ENCODE measurements around the gene HNMT.

Gene HNMT

DNA sequence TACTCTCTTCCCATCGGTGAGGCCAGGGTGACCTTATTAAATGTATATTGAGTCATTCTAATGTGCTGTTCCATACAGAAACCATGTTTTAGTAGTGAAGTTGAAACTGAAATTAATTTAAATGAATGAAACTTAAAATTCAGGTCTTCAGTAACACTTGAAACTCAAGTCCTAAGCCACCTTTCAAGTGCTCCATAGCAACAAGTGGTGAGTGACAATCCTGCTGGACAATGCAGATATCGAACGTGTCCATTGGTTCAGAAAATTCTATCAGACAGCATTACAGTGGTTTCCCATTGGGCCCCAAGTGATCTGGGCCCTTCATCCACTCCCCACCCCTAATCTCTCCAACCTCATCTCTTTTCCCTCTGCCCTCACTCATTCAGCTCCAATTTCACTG, 48.7 kb downstream of the HNMT start:
- TF ChIP-seq, protein P1, sequence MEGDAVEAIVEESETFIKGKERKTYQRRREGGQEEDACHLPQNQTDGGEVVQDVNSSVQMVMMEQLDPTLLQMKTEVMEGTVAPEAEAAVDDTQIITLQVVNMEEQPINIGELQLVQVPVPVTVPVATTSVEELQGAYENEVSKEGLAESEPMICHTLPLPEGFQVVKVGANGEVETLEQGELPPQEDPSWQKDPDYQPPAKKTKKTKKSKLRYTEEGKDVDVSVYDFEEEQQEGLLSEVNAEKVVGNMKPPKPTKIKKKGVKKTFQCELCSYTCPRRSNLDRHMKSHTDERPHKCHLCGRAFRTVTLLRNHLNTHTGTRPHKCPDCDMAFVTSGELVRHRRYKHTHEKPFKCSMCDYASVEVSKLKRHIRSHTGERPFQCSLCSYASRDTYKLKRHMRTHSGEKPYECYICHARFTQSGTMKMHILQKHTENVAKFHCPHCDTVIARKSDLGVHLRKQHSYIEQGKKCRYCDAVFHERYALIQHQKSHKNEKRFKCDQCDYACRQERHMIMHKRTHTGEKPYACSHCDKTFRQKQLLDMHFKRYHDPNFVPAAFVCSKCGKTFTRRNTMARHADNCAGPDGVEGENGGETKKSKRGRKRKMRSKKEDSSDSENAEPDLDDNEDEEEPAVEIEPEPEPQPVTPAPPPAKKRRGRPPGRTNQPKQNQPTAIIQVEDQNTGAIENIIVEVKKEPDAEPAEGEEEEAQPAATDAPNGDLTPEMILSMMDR (IDR thresholded peaks at IDR 0.05; ENCODE audit: extremely low read depth, missing control alignments): no peak

DNA sequence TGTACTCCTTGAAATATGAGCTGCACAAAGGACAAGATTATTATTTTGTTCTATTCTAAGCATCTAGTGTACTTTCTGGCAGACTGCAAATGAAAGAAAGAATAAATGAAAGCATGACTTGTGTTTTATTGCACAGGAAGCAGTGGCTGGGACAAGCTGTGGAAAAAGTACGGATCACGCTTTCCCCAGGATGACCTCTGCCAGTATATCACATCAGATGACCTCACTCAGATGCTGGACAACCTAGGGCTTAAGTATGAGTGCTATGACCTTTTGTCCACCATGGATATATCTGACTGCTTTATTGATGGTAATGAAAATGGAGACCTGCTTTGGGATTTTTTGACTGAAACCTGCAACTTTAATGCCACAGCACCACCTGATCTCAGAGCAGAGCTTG, 49.4 kb downstream of the HNMT start:
- TF ChIP-seq, protein P1 (IDR thresholded peaks at IDR 0.05; ENCODE audit: extremely low read depth, missing control alignments): no peak
- no peak for DNase-seq (ENCODE audit: low spot score)

More for the DNA sequence above, 48.7 kb downstream of the HNMT start:
- DNase-seq (ENCODE audit: low spot score): no peak

DNA sequence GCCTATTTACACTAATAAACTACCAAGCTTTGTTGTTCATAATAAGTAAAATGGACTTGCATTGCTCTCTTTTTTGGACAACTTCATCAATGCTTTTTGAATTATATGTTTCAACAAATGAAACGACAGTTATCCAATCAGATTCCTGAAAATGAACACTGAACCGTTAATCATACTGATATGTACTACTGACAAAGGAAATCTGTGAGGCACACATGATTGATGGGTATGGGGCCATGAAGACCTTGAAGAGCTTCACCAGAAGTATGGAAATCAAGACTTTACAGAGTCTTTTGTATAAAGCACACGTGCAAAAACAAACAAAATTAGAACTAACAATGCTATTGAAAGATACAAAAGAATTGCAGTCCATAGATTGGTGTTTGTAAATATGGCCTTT, 51.2 kb downstream of the HNMT start:
- TF ChIP-seq, protein P1 (IDR thresholded peaks at IDR 0.05; ENCODE audit: extremely low read depth, missing control alignments): no peak
- no peak for DNase-seq (ENCODE audit: low spot score)

DNA sequence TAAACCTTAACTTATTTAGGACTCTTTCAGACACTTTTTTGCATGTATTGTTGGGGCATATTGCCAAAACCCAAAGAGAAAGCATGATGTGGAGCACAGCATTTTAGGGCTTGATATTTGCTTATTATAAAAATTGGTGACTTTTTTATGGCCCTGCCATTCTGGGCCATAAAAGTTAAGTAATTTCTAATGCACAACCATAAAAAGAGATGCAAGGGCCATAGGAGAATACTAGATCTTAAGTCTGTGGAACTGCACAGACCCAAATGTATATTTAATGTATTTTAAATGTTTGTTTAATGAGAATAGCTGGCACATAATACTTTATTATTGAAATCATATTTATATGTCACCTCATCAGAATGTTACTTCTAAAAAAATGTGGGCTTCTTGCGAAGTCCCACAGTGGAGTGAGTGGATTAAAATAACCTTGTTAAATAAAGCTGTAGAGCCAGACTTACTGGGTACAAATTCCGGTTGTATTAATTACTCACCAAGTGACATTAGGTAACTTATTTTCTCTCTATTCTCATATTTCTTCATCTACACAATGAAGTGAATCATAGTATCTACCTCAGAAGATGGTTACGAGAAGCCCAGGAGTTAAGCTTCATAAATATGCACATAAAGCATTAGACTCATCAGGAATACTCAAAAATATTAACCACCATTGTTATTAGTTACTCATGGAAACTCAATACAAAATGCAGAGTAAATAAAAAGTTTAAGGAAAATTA, 52.2 kb downstream of the HNMT start:
- TF ChIP-seq, protein P1 (IDR thresholded peaks at IDR 0.05; ENCODE audit: extremely low read depth, missing control alignments): no peak

DNA sequence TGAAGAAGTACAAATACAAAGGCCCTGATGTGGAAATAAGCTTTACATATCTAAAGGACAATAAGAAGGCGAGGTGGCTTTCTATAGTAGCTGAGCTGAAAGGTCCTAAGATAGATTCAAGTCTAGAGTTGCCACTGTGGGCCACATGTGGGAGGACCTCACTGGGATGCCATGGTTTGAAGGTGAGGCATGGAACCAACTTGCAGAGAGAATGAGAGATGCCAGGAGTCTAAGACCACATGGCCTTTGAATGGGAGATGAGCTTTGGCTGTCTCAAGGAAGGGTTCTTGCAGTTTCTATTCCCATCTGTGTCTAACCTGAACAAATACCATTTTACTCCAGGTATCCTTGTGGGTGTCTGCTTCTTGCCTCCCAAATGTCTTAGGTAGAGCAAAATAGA, 53.6 kb downstream of the HNMT start:
- no peak for DNase-seq (ENCODE audit: low spot score)
- TF ChIP-seq, protein P1 (IDR thresholded peaks at IDR 0.05; ENCODE audit: extremely low read depth, missing control alignments): no peak

More for the DNA sequence above, 52.2 kb downstream of the HNMT start:
- DNase-seq (ENCODE audit: low spot score): no peak

DNA sequence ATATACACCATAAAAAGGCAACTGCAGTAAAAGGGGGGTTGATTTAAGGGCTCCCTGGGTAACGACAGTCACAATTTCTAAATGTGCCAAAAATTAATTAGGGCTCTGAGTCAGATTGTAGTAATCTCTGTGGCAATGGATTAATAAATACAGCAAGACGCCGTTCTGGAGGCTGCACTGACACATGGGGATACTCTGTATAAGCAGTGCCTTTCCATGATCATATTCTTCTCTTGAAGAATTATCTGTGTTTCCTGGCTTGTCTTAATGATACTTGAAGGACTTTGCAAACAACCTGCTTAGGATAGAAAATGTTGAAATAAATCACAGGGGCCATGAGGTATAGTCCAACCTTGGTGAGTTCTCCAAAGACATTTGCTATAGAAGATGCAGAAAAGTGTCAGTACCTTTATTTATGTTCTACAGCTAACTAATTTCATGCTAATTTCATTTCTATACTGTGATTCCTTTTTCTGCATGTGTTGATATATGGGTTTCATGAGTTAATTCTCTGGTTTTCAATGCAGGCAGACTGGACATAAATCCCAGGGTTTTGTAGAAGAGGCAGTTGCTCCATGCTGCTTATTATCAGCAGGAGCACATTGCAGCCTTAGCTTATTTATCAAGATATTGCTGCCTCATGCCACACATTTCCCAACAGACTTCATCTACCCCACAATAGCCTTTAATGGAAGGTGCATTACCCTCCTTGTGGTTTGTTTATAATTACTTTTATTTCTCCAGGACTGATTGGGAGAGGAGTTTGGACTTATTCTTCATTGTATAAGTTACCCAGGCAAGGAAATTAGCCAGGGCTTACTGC, 54.8 kb downstream of the HNMT start:
- DNase-seq (ENCODE audit: low spot score): no peak

More for the DNA sequence above, 54.8 kb downstream of the HNMT start:
- TF ChIP-seq, protein P1 (IDR thresholded peaks at IDR 0.05; ENCODE audit: extremely low read depth, missing control alignments): no peak

Data from GM20000 (cell line).